Measurements from ENCODE around the gene TMEM244.

- TF ChIP-seq CTCF (IDR thresholded peaks at IDR 0.05 in 4 of 5, conservative IDR thresholded peaks at IDR 0.05 in 1 of 5) (no peak), POLR2A (IDR thresholded peaks at IDR 0.05) (no peak)
Observed at GRCh38 chr6:129857838-129858237, 3.3 kb downstream of the TMEM244 start.

Measured in gastrocnemius medialis (tissue), 4 donors.